Measurements from ENCODE around the gene PMPCA.

DNA sequence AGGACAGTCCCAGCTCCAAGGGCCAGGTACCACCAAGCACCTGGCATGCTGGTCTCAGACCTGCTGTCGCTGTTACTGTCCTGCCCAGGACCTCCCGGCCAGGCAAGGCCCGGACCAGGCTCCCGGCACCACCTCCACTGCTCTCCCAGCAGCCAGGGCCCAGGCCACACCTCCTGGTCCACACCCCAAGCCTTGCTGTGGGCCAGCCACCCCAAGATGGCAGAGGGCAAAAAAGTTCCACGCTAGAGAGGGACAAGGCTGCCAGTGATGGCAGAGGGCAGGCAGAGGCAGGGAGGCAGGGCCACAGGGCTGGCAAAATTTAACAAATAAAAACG is 48.0 kb upstream of the PMPCA start:
- TF ChIP-seq, protein P1, sequence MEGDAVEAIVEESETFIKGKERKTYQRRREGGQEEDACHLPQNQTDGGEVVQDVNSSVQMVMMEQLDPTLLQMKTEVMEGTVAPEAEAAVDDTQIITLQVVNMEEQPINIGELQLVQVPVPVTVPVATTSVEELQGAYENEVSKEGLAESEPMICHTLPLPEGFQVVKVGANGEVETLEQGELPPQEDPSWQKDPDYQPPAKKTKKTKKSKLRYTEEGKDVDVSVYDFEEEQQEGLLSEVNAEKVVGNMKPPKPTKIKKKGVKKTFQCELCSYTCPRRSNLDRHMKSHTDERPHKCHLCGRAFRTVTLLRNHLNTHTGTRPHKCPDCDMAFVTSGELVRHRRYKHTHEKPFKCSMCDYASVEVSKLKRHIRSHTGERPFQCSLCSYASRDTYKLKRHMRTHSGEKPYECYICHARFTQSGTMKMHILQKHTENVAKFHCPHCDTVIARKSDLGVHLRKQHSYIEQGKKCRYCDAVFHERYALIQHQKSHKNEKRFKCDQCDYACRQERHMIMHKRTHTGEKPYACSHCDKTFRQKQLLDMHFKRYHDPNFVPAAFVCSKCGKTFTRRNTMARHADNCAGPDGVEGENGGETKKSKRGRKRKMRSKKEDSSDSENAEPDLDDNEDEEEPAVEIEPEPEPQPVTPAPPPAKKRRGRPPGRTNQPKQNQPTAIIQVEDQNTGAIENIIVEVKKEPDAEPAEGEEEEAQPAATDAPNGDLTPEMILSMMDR (IDR thresholded peaks at IDR 0.05), result no peak
- TF ChIP-seq POLR2AphosphoS5 (IDR thresholded peaks at IDR 0.05), result no peak

All from gastroesophageal sphincter (tissue), 3 donors.